Heart left ventricle (tissue), 13 donors: ENCODE results near the gene AKNA.

Experiments
- CTCF ChIP-seq, 12 donors: fragments of 200-600 bp; sonication (generic) in 4 of 12; IDR thresholded peaks; one replicate each; pipeline versions ENCODE4 v1.5.0 to v1.8.0; 2018 to 2022; ENCODE audit warnings: antibody characterized with exemption in 12 of 12, mild to moderate bottlenecking in 5 of 12
- POLR2A ChIP-seq, 2 donors: fragments of 450-650 bp; IDR thresholded peaks; one replicate each; pipeline ENCODE4 v1.6.1; 2017; ENCODE audit warnings: antibody characterized with exemption in 2 of 2, mild to moderate bottlenecking in 2 of 2, moderate library complexity in 2 of 2
- donor health status: ischemic (EF 13 %, LVEDD 7.1; RV severe dilation, severe dysfunction).
- donor health status: DM: no; HTN: yes; CAD: no.
- donor health status: DM: no; HTN: no; CAD: no.
- donor health status: ischemic (EF 25% LVEDD 6.9; RV normal size, moderate dysfunction).
- donor health status: ischemic (EF 25% LVEDD 5.7; RV mildly dilated, moderate dysfunction).
- donor health status: ischemic (EF 35%, LVEDD 5.7; RV mildly dilated, moderate dysfunction).
- donor health status: nonischemic (EF 11% LVEDD 7.7; RV severe dilation, severe dysfunction).
- donor health status: DM: yes; HTN: yes; CAD: no.
- donor health status: PGD.
- donor health status: ischemic (EF 29% LVEDD 5.4; RV normal size, mild dysfunction).
- donor health status: nonischemic (EF 23%, LVEDD 6.1; RV moderate dilation, normal function).

DNA sequence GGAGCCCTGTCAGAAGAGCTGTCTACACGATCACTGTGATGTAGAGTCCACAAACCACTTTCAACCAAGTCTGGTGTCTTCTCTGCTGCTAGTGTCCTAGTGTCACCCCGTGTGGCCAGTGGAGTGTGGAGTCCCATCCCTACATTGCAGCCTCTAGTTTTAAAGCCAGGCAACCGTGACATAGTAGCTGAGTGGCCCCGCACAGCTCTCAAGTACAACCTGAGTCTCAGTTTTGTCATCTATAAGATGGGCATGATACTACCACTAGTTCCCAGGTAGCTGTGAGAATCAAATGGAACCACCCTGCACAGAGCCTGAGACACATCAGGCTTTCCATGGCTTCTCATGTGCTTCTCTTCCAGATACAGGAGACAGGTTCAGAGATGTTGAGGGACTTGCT is 43.2 kb upstream of the AKNA start:
- TF ChIP-seq CTCF (IDR thresholded peaks at IDR 0.05) (no peak), POLR2A (IDR thresholded peaks at IDR 0.05) (no peak)
